HepG2 (cell line): ENCODE data around the gene NDC1. TPM values are rescaled to one million over a fixed set of nuclear protein-coding genes. Genes with fewer than 3 reads are reported as not detected.

Experiments used
- ARHGAP35 ChIP-seq: sonication (generic); formaldehyde crosslinking; IDR thresholded peaks from 2 replicates; pipeline ENCODE4 v1.9.0; 2022; ENCODE audit warnings: mild to moderate bottlenecking, inconsistent platforms, moderate library complexity, missing genetic modification reagents, borderline replicate concordance
- ATF7 ChIP-seq, 2 experiments: fragments of 450-650 bp in 1 of 2; sonication (generic) in 1 of 2; formaldehyde crosslinking in 1 of 2; IDR thresholded peaks; 2 replicates each; pipeline versions ENCODE4 v1.4.0 to v1.6.1; 2016 to 2020; ENCODE audit warnings: antibody characterized with exemption in 1 of 2, mild to moderate bottlenecking in 1 of 2, missing genetic modification reagents in 1 of 2
- ATF7-NPFF ChIP-seq: sonication (generic); formaldehyde crosslinking; IDR thresholded peaks from 2 replicates; pipeline ENCODE4 v1.8.1; 2023; ENCODE audit warnings: mild to moderate bottlenecking, low read depth, missing genetic modification reagents, moderate library complexity
- ATRX ChIP-seq: sonication (generic); formaldehyde crosslinking; IDR thresholded peaks from 2 replicates; pipeline ENCODE4 v1.4.0; 2020; ENCODE audit warnings: missing genetic modification reagents, borderline replicate concordance
- FOXA1 ChIP-seq, 2 experiments: fragments of 450-650 bp in 1 of 2; sonication (generic) in 1 of 2; formaldehyde crosslinking in 1 of 2; IDR thresholded peaks; 2 replicates each; pipeline versions ENCODE4 v1.4.0 to v1.6.1; 2016 to 2020; ENCODE audit warnings: missing genetic modification reagents in 1 of 2
- IKZF4 ChIP-seq: sonication (generic); formaldehyde crosslinking; IDR thresholded peaks from 2 replicates; pipeline ENCODE4 v1.5.1; 2020; ENCODE audit warnings: borderline replicate concordance, mild to moderate bottlenecking, low read depth, missing genetic modification reagents; ENCODE audit errors: not compliant biosample characterization
- KDM2A ChIP-seq: sonication (generic); formaldehyde crosslinking; IDR thresholded peaks from 2 replicates; pipeline ENCODE4 v1.4.0; 2020; ENCODE audit warnings: low read depth, missing genetic modification reagents, borderline replicate concordance
- NCOA2 ChIP-seq: sonication (generic); formaldehyde crosslinking; IDR thresholded peaks from 2 replicates; pipeline ENCODE4 v1.8.0; 2022; ENCODE audit warnings: inconsistent platforms
- NPAS2 ChIP-seq: sonication (generic); formaldehyde crosslinking; IDR thresholded peaks from 2 replicates; pipeline ENCODE4 v1.8.0; 2022; ENCODE audit warnings: mild to moderate bottlenecking, missing genetic modification reagents, borderline replicate concordance
- NR1H2 ChIP-seq: sonication (generic); formaldehyde crosslinking; IDR thresholded peaks from 2 replicates; pipeline ENCODE4 v1.8.1; 2022; ENCODE audit warnings: low read depth, missing genetic modification reagents, borderline replicate concordance
- RBM22 ChIP-seq: fragments of 200-400 bp; formaldehyde crosslinking; optimal IDR thresholded peaks from 2 replicates; pipeline ENCODE3; 2017; ENCODE audit warnings: mild to moderate bottlenecking, low read length, moderate library complexity
- SNAI1 ChIP-seq: sonication (generic); formaldehyde crosslinking; IDR thresholded peaks from 2 replicates; pipeline ENCODE4 v1.5.0; 2020; ENCODE audit warnings: mild to moderate bottlenecking, missing genetic modification reagents, borderline replicate concordance
- TFDP1 ChIP-seq: IDR thresholded peaks from 2 replicates; pipeline ENCODE4 v1.6.1; 2016; ENCODE audit warnings: missing compliant biosample characterization, missing genetic modification reagents, borderline replicate concordance
- TGIF2 ChIP-seq: IDR thresholded peaks from 2 replicates; pipeline ENCODE4 v1.6.1; 2016; ENCODE audit warnings: control low read depth, missing compliant biosample characterization
- ZBTB20 ChIP-seq: sonication (generic); formaldehyde crosslinking; IDR thresholded peaks from 2 replicates; pipeline ENCODE4 v1.8.1; 2023; ENCODE audit warnings: missing genetic modification reagents, low read depth, mild to moderate bottlenecking, borderline replicate concordance
- ZFY ChIP-seq: sonication (generic); formaldehyde crosslinking; IDR thresholded peaks from 2 replicates; pipeline ENCODE4 v1.4.0; 2020; ENCODE audit warnings: missing genetic modification reagents
- ZNF12 ChIP-seq: sonication (generic); formaldehyde crosslinking; IDR thresholded peaks from 2 replicates; pipeline ENCODE4 v1.5.0; 2020; ENCODE audit warnings: missing genetic modification reagents
- ZNF205 ChIP-seq: IDR thresholded peaks from 2 replicates; pipeline ENCODE4 v1.6.1; 2018; ENCODE audit warnings: missing biosample characterization, missing genetic modification reagents
- ZNF264 ChIP-seq: sonication (generic); formaldehyde crosslinking; IDR thresholded peaks from 2 replicates; pipeline ENCODE4 v1.4.0; 2020; ENCODE audit warnings: missing genetic modification reagents
- ZNF317 ChIP-seq: sonication (generic); formaldehyde crosslinking; IDR thresholded peaks from 2 replicates; pipeline ENCODE4 v1.5.0; 2020; ENCODE audit warnings: mild to moderate bottlenecking, missing genetic modification reagents
- ZNF441 ChIP-seq: sonication (generic); formaldehyde crosslinking; IDR thresholded peaks from 2 replicates; pipeline ENCODE4 v1.7.0; 2021; ENCODE audit warnings: missing genetic modification reagents, borderline replicate concordance
- ZNF652 ChIP-seq: IDR thresholded peaks from 2 replicates; pipeline ENCODE4 v1.6.1; 2016; ENCODE audit warnings: low read depth, borderline replicate concordance
- ZNF678 ChIP-seq: sonication (generic); formaldehyde crosslinking; IDR thresholded peaks from 2 replicates; pipeline ENCODE4 v1.4.0; 2020; ENCODE audit warnings: mild to moderate bottlenecking, missing genetic modification reagents
- polyA plus RNA-seq, 8 experiments: library from polyadenylated mRNA; depleted of rRNA in 3 of 8; stranded (reverse) in 7 of 8; unstranded in 1 of 8; fragments of >200 nt; fragmentation: Illumina TruSeq in 4 of 8; extraction: Trizol in 4 of 8; gene quantifications; 2 replicates each; pipeline versions ENCODE4 v1.2.1 to v1.2.3, GENCODE V29; 2011 to 2016; ENCODE audit warnings: low read depth in 4 of 8, missing spikeins in 1 of 8, mixed read lengths in 1 of 8; ENCODE audit not compliant: insufficient read depth in 1 of 8
- total RNA-seq, 5 experiments: library from RNA; depleted of rRNA; stranded (reverse); fragments of >200 nt; fragmentation: Illumina TruSeq; extraction: Trizol; gene quantifications; 2 replicates each; pipeline ENCODE4 v1.2.3, GENCODE V29; 2016; ENCODE audit warnings: low read depth in 1 of 5
- TF ChIP-seq, protein P1 (sequence below): sonication (generic); formaldehyde crosslinking; IDR thresholded peaks from 2 replicates; pipeline ENCODE4 v1.5.1; 2020; ENCODE audit warnings: missing genetic modification reagents, mild to moderate bottlenecking, borderline replicate concordance
- TF ChIP-seq, protein P2 (sequence below): sonication (generic); formaldehyde crosslinking; IDR thresholded peaks from 2 replicates; pipeline ENCODE4 v1.5.1; 2020; ENCODE audit warnings: missing genetic modification reagents, mild to moderate bottlenecking, borderline replicate concordance

NDC1 gene
- total and polyA plus RNA-seq, 2 of the 13 experiments (the other 11 are each of a cell fraction or from before 2014, with no cell fraction given): 38.1 to 50.9 TPM

- TF ChIP-seq ZNF441 (CRISPR knock-in tag) (peak; percentile 2; the same call in 1 of the 2 replicates), ZNF652 (CRISPR knock-in tag) (peak; percentile 38; the same call in 1 of the 2 replicates), NPAS2 (CRISPR knock-in tag) (no peak), ATF7 (IDR thresholded peaks at IDR 0.05) (no peak), ATF7 (CRISPR knock-in tag; IDR thresholded peaks at IDR 0.05) (no peak; the same call in 1 of the 2 replicates), ZNF205 (CRISPR knock-in tag) (peak; percentile 81; the same call in 1 of the 2 replicates), ZNF678 (CRISPR knock-in tag) (no peak; the same call in 1 of the 2 replicates), ATRX (no peak), KDM2A (CRISPR knock-in tag) (peak; percentile 92), NR1H2 (CRISPR knock-in tag) (no peak; the same call in 1 of the 2 replicates), ARHGAP35 (peak; percentile 87; the same call in 1 of the 2 replicates), RBM22 (no peak), FOXA1 (IDR thresholded peaks at IDR 0.05) (no peak), FOXA1 (CRISPR knock-in tag; IDR thresholded peaks at IDR 0.05) (peak; percentile 51; the same call in 1 of the 2 replicates), ZNF12 (CRISPR knock-in tag) (peak; percentile 15; the same call in 1 of the 2 replicates), ZNF264 (CRISPR knock-in tag) (0 out of 2 replicates have a peak, but pooled peaks have one; percentile 75), ZBTB20 (CRISPR knock-in tag) (peak; percentile 80; the same call in 1 of the 2 replicates), ZNF317 (no peak; the same call in 1 of the 2 replicates), SNAI1 (CRISPR knock-in tag) (no peak; the same call in 1 of the 2 replicates), TFDP1 (CRISPR knock-in tag) (peak; percentile 98), ATF7-NPFF (CRISPR knock-in tag) (peak; percentile 93), IKZF4 (CRISPR knock-in tag) (peak; percentile 85), ZFY (CRISPR knock-in tag) (peak; percentile 95), TGIF2 (CRISPR knock-in tag) (no peak; the same call in 1 of the 2 replicates), NCOA2 (CRISPR knock-in tag) (peak; percentile 62)
- TF ChIP-seq, protein P1, sequence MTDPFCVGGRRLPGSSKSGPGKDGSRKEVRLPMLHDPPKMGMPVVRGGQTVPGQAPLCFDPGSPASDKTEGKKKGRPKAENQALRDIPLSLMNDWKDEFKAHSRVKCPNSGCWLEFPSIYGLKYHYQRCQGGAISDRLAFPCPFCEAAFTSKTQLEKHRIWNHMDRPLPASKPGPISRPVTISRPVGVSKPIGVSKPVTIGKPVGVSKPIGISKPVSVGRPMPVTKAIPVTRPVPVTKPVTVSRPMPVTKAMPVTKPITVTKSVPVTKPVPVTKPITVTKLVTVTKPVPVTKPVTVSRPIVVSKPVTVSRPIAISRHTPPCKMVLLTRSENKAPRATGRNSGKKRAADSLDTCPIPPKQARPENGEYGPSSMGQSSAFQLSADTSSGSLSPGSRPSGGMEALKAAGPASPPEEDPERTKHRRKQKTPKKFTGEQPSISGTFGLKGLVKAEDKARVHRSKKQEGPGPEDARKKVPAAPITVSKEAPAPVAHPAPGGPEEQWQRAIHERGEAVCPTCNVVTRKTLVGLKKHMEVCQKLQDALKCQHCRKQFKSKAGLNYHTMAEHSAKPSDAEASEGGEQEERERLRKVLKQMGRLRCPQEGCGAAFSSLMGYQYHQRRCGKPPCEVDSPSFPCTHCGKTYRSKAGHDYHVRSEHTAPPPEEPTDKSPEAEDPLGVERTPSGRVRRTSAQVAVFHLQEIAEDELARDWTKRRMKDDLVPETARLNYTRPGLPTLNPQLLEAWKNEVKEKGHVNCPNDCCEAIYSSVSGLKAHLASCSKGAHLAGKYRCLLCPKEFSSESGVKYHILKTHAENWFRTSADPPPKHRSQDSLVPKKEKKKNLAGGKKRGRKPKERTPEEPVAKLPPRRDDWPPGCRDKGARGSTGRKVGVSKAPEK (CRISPR knock-in tag): peak; percentile 76; the same call in 1 of the 2 replicates
- TF ChIP-seq, protein P2, sequence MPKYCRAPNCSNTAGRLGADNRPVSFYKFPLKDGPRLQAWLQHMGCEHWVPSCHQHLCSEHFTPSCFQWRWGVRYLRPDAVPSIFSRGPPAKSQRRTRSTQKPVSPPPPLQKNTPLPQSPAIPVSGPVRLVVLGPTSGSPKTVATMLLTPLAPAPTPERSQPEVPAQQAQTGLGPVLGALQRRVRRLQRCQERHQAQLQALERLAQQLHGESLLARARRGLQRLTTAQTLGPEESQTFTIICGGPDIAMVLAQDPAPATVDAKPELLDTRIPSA (CRISPR knock-in tag): peak; percentile 71; the same call in 1 of the 2 replicates
Observed at GRCh38 chr1:53837924-53838653, at the start of gene NDC1 (continued).
